Stimulated activated CD8-positive, alpha-beta memory T cell treated with anti-CD3 and anti-CD28 coated beads, Interleukin-4, amount 100 ng/mL, for 24 hours (primary cell): ENCODE data around the gene TLK2.

Experiments
- DNase-seq: peaks from one replicate; pipeline ENCODE4 v3.0.0-alpha.2; 2020; ENCODE audit warnings: low read depth

Gene TLK2

DNA sequence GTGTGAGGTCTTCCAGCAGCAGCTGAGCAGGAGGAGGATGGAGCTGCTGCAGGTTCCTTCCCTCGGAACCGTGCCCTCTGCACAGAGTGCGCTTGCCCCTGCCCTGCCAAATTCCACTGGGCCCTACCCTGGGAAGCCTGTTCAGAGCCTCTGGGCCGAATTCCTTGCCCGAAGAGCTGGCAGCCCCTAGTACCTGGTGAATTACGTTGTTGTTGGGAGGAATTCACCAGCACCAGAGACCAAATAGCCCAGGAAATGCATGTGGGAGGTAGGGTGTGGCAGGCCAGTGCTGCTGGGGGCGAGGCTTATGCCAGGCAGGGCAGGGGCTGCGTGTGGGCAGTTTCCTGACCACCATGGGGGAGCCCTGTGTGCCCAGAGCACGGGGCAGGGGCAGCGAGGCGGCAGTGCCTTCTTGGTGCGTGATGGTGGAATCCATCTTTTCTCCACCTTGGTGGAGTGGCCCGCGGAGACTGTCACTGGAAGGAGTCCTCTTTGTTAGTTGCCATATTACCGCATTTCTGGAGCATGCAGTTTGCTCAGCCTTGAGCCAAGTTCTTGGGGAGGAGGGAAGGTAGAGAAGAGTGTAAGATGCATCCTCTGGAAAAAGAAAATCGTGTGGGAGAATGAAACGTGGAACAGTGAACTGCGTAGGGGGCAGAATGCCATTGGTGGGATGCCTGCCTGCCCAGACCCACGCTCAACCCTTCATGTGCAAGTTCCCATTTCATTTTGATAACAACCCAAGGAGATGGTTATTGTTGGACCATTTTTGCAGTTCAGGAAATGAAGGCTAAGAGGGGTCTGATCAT, 151.1 kb downstream of the TLK2 start:
- DNase-seq = no peak

DNA sequence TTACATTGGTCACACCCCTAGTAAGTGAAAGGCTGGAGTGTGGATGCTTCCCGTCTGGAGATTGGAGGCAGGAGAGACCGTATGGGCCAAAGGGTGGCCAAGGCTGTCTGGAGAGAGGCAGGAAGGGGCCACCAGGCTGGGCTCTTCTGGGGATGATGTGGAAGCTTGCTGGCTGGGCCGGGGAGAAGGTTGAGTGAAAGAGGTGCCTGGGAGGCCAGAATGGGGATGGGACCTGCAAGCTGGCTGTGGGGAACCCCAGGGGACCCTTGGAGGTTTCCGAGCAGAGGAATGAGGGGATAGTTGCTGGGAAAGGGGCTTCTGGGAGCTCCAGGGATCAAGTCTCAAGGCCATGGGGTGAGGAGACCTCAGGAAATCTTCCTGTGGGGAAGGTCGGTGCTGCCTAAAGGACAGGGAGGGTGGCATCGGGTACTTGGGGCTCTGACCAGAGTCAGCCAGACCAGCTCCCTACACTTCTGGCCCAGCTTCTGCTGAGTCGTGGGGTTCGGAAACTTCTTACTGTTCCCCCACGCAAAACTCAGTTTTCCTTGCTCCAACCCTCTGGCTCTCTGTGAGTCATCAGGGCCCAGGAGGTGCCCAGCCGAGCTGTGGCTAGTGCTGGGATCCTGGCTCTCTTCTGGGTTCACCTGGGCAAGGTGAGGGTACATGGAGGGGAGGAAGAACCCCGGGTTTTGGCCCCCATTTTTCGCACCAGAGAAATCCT, 151.9 kb downstream of the TLK2 start:
- DNase-seq = no peak

DNA sequence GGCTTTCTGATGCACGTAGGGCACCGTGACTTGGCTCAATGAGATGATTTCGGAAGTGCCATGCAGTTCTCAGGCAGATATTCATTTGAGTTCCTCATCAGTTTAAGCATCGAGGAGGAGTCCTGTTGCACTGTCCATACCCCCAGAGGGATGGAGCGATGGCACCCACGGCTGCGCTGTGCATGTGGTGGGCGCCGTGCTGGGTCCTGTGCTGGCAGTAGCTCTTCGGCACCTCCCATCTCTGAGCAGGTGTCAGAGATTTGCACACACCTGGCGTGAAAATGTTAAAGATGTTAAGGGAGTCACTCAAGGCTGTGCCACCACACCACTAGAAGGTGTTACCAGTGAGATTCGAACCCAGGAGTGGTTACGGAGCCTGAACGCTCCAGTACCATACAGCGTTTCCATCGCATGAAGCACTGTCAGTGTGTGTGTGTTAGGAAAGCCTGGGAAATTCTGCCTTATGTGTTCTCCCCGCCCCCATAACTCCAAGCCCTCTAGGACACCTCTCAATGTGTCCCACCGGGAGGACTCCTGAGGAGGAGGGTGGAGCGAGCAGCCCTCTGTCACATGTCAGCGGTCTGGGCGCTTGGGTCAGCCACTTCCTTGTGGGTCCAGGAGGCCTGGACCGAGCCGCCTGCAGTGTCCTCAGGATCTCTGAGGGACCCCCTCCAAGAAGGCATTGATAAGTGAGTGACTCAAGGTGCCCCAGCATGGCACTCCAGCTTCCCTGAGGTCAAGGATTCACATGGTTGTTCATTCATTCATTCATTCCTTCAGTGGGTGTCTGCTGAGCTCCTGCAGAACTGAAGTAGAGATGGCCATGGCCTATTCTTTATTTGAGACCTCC, 152.7 kb downstream of the TLK2 start:
- DNase-seq = no peak

DNA sequence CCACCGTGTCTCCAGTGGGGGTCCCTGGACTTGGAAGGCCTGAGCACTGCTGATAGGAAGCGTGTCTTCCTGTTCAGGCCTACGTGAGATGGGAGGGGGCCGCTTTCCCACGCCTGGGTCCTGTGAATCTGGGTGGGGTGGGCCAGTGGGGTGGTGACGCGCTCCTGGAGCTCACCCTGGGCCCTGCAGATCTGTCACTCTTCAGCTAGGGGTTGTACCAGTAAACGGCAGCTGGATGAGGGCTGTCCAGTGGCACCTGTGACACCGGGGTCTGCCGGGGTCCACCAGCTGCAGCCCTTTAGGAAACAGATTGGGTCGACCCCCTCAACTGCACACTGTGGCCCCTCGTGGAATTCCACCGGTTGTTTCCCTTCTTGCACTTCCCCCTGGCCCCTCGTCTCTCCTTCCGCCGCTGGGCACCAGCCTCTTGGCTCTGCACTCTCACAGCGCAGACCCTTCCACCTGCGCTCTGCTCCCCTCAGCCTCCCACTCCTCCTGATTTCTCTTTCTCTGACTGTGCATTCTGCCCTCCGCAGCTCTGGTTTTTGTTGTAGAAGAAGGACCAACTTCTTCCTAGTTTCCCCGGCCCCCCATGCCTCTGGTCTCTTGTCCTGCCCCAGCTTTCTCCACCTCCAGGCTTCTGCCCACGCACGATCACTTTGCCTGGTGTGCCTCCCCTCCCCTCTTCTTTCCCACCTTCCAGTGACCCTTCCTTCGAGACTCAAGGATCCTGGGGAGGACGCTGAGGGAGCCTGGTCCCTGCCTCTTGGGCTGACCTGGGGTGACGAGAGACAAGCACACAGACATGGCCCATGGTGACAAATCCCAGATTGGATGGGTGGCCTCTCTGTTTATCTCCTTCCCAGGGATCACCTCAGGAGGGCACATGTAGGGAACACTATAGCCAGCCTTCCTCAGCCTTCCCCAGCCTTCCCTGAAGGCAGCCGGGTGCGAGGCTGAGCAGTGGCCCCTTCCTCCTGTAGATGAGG, 153.6 kb downstream of the TLK2 start:
- no peak for DNase-seq

DNA sequence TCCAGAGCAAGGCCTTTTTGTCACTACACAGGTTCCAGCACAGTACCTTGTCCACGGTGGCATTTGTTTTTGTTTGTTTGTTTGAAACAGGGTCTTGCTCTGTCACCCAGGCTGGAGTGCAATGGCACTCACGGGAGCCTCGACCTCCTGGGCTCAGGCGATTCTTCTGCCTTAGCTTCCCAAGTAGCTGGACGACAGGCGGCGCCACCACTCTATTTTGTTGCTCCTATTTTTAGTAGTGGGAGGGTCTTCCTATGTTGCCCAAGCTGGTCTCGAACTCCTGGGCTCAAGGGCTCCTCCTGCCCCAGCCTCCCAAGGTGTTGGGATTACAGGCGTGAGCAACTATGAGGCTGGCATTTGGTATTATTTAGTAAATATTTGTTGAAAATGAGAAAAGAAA, 159.2 kb downstream of the TLK2 start:
- no peak for DNase-seq

DNA sequence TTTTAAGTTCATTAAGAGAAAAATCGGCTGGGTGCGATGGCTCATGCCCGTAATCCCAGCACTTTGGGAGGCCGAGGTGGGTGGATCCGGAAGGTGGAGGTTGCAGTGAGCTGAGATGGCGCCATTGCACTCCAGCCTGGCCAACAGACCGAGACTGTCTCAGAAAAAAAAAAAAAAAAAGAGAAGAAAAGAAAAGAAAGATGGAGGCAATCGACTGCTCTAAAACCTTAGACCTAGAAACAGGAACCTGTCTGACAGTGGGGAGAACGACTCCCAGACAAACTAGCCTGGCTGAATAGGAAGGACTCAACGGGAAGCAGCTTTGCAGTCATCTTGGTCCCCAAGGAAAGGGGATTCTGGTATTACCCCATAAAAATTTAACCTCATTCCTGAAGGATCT, 162.5 kb downstream of the TLK2 start:
- no peak for DNase-seq

DNA sequence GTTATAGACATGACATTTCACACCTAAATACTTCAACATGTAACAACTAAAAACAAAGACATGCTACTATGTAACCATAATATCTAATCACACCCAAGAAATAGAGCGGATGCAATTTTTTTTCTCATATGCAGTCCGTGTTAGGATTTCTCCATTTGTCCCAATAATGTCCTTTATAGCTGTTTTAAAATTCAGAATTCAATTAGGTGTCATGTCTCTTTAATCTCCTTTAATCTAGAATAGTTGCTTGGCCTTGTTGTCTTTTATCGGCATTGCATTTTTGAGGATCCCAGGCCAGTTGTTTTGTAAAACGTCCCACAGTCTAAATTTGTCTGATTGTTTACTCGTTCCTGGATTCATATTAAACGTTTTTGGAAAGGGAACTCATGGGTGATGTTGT, 163.3 kb downstream of the TLK2 start:
- no peak for DNase-seq

DNA sequence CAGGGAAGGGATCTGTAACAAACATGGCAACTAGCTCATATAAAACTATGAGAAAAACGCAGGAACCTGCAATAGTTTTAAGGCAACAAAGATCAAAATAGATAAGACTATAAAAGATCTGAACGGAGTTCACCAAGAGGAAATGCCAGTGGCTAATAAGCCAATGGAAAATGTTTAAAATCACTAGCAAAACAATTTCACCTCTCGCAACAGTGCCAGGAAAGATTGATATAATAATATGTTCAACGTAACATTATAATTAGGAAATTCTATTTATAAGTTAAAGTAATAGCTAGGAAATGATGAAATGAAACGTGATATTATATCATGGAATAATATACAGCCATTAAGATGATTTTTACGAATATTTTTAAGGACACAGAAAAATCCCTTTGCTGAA, 164.9 kb downstream of the TLK2 start:
- DNase-seq = no peak

DNA sequence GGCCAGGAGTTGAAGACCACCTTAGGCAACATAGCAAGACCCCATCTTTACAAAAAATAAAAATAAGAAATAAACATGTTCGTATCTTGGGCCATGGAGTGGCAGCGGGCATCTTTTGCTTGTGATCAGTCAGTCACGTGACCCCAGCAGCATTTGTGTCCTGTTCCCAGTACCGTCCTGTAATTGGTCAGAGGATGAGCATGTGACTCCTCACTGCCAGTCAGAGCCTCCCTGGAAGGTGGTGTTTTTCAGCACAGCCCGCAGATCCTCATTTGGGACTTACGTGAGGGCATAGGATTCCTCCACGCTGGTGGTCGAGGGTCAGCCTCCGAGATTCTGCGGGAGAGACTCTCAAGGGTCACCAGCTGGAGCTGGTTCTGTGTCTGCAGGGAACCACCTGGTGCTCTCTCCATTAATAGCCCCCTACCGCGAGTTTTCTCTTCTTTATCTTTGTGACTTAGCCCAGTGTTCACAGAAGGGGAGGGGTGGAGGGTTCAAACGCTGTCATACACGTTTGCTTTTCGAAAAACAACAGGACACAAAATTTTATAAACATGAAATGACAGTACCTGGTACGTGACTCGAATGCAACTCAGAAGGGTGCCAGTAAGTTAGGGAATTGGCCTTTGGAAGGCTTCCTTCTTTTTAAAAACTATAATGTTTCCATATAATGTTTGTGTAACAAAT, 166.0 kb downstream of the TLK2 start:
- no peak for DNase-seq

DNA sequence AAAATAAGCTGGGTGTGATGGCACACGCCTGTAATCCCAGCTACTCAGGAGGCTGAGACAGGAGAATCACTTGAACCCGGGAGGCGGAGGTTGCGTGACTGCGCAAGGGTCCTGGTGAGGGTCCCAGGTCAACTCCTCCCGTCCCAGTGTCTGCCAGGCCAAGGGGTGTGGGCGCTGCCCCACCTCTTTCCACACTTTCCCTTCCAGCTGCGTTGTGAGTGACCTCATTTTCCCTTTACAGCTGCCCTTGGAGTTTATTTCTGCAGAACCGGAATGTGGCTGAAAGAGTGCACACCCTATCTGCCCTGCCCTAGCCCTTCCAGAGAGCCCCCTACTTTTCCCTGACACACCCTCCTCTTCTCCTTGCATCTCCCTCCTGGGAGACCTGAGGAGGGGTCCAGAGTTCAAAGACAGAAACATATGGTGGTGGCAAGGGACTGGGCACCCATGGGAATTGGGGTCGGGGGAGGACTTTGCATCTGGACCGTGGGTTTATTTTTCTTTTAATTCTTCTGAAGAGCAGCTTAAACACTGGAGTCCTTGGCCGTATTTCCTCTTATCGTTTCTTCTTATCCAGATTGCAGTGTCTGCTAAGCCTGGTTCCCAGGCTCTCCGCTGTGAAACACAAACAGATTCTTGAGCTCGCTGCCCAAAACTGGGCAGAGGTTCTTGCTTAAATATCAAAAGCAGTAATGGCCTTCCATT, 169.8 kb downstream of the TLK2 start:
- DNase-seq = no peak

DNA sequence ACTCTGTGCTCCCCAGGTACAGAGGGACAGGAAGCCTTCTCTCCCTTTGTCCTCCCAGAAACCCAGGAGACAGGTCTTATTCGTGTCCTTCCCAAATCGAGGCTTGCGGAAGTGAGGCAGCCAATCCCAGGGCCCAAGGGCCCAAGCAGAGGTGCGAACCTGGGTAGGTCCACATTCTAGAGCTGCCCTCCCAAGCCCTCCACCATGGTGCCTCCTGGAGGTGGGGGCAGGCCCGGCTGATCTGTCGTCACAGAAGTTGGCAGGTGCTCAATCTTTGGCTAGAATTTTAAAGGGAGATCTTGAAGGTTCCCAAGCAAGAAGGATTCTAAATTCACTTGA, 170.3 kb downstream of the TLK2 start:
- no peak for DNase-seq

DNA sequence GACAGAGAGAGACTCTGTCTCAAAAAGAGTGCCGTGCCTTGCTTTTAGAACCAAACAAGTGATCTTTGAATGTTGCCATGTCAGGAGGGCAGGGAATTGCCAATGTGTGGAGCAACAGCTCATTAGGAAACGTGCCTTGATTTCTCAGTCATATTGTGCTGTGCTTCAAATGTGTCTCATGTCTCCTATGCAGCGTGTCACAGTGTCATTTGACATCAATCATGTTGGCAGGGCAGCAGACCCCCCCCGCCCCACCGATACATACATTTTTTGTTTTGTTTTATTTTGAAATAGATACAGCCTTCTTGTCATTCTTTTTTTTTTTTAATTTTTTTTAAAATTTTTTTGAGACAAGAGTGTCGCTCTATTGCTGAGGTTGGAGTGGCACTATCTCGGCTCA, 170.9 kb downstream of the TLK2 start:
- no peak for DNase-seq

DNA sequence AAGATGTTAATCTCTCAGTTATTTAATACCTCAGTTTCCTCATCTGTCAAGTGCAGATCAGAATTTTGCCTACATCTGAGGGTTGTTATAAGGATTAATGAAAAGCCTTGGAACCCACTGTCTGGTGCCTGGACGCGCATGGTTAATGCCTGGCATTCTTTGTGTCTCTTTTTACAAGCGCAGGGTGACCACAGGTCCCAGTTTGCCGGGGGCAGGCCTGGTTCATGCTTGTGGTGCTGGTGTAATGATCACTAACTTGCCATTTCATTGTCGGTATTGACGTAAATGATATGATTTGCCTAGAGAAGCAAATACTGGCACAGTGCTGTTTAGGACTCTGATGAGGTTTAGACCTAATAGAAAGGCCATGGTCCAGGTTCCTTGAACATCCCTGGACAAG, 172.0 kb downstream of the TLK2 start:
- no peak for DNase-seq

DNA sequence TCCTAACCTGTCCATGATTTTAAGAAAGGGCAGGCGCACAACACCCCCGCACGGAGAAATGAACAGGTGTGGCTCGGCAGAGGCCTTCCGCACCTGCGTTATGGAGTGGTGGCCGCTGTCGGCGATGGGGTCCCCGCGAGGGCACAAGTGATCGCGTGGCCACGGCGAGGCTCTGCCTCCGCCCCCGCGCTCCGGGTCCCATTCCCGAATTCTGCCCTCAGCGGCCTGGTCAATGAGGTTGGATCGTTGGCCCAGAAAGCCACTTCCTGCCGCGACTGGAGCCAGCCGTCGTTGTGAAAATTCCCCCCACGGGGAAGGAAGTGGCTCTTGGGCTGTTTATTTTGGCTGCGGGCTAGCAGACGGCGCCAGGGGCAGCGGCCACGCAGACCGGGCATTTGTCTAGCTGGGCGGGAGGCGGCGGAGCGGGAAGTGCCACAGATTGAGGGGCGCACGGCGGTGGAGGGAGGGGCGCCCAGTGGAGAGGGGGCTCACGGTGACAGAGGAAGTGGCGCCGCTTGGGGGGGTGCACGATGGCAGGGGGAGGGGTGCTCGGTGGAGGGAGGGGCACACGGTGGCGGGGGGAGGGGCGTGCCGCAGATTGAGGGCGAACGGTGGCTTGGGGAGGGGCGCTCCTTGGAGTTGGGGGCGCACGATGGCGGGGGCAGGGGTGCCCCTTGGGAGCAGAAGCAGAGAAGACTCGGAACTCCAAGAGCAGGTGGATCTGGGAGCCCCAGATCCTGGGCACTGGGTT, 173.8 kb downstream of the TLK2 start:
- DNase-seq = peak; percentile 12

DNA sequence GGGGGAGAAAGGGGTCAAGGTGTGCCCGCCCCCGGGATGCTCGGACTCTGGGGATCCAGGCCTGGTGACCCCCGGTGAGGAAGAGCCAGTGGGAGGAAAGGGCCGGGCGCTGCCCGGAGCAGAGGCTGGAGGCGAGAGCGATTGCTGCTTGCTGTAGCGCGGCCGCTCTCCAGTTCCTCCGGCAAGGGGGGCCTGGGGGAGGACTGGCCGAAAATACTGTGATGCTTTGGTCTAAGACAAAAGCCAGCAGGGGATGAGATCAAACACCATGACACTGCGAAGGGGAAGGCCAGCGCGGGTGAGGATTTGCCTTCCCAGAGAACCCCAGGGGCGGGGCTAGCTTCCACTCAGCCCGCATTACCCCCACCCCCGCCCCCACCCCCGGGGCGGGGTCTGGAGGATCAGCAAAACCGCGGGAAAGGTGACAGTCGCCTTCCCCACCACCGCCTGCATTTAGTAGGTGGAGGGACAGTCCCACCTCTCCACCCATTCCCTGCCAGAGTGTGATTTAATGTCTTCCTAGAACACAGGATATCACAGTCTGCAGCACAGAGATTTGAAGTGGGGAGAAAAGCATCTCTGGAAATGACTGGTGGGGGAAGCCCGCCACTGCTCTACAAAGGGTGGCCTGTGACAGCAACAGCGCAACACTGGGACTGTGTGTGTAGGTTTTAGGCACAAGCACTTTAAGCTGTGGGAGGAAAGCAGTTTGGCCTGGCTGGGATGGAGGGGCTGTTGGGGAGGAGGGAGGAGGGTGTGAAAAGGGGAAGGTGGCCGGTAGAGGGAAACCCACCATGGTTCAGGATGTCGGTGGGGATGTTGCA, 174.6 kb downstream of the TLK2 start:
- DNase-seq = peak; percentile 88

DNA sequence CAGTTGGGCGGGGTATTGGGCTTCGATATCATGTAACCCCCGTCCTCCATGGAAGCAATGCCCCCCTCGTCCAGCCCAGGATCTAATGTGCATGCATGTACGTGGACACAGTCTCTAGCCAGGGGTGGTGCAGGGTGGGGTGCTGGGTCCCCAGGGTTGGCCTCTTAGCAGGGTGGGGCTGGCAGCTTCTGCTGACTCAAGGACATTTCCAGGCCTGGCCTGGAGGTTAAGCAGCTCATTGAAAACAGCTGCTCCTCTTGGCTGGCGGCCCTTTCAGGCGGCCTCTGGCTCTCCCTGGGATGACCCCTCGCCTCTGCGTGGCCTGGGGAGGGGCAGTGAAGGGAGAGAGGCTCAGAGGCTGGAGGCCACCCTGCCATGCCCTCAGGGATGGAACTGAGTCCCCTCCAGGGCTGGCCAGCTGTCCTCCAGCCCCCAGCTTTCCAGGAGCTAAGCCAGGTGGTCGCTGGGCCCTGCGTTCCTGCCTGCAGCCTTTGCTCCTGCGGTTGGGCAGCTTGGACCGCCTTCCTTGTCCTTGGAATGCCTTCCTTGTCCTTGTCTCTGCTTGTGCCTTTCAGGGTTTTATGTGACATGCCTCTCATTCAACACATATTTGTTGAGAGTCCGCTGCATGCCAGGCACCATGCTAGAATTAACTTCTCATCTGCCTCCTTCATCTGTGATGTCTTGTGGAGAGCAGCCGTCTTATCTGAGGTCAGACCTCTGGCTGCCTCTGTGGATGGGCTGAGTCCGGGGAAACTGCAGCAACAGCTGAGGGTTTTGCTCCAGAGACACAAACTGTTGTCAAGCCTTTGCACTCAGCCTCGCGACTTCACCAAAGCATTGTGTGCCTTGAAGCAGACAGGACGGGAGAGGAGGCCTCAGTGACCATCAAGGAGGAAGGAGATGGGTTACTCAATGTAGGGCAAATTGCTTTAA, 175.5 kb downstream of the TLK2 start:
- DNase-seq = no peak

DNA sequence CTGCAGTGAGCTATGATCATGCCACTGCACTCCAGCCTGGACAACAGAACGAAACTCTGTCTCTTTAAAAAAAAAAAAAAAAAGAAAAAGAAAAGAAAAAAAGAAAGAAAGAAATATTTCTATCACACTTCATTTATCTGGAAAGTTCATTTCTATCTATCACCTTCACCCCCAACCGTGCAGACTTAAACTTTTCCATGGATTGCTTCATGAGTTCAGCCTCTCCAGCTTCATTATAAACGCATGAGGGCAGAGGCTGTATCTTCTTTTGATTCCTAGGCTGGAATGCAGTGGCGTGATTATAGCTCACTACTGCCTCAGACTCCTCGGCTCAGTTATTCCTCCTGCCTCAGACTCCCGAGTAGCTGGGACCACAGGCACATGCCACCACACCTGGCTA, 177.0 kb downstream of the TLK2 start:
- no peak for DNase-seq

DNA sequence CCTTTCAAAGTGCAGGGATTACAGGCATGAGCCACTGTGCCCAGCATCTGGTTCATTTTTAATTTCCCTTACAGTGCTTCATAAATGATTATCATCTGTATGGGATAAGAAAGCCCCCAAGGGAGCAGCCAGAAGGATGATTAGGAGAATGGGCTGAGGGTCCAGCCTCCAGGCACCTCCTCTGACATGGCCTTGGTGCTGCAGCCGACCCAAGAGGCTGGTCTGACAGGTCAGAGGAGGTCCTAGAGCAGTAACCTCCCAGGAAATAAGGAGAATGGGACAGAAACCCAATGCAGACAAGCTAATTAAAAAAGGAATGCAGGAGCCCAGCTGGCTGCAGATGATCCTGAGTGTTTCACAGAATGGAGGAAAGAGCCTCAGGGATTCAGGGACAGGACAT, 177.8 kb downstream of the TLK2 start:
- no peak for DNase-seq
